ENCODE measurements around the gene CAP2. TPM values are rescaled to one million over a fixed set of nuclear protein-coding genes. Genes with fewer than 3 reads are reported as not detected.

The CAP2 gene, protein sequence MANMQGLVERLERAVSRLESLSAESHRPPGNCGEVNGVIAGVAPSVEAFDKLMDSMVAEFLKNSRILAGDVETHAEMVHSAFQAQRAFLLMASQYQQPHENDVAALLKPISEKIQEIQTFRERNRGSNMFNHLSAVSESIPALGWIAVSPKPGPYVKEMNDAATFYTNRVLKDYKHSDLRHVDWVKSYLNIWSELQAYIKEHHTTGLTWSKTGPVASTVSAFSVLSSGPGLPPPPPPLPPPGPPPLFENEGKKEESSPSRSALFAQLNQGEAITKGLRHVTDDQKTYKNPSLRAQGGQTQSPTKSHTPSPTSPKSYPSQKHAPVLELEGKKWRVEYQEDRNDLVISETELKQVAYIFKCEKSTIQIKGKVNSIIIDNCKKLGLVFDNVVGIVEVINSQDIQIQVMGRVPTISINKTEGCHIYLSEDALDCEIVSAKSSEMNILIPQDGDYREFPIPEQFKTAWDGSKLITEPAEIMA
- 1 to 10 TPM; 2.7 to 4.0 (median 3.2) TPM for total RNA-seq
- 1 to 10 TPM; 3.9 to 4.0 TPM for polyA plus RNA-seq

- H3K27ac ChIP-seq, result peak within 1 kb of the TSS; percentile 49 to 84 (median 72)
Measured at GRCh38 chr6:17392978-17393891, at the start of gene CAP2. TSS of gene CAP2 (plus strand) at chr6:17393595. CDS start at chr6:17421556, 27,961 bp downstream.

GRCh38 chr6:17347012-17347411 lies 46.4 kb upstream of the CAP2 start:
- DNase-seq (no peak), ATAC-seq (no peak), FAIRE-seq (no peak)
- TF ChIP-seq CTCF (IDR thresholded peaks at IDR 0.05), result no peak
- Histone ChIP-seq H3K4me3 (no peak overlapping the region), H3K36me3 (no peaks in the 10 kb centered on the region), H3K27ac (no peak overlapping the region), H3K27me3 (no peaks in the 10 kb centered on the region), H3K9me3 (no peaks in the 10 kb centered on the region), H3K4me1 (no peaks in the 10 kb centered on the region)
- 32 to 46% methylated on average over 2 of the region's 2 CpGs for WGBS, 2 donors
- intact Hi-C loops (cut with DNase I), result no loop called here

More at GRCh38 chr6:17392978-17393891, at the start of gene CAP2:
- TF ChIP-seq CTCF (IDR thresholded peaks at IDR 0.05), result no peak
- ATAC-seq (peak; percentile 79 to 90 (median 88)), FAIRE-seq (no peak), DNase-seq (peak; percentile 62 to 82 (median 72))
- H3K4me1 ChIP-seq, result peaks cover 0 to 18% (median 6%) of the 10 kb centered on the region in 3 donors
- peak within 1 kb of the TSS; percentile 37 to 62 (median 48) for H3K4me3 ChIP-seq
- no peaks in the 10 kb centered on the region for H3K9me3 ChIP-seq
- no peaks in the 10 kb centered on the region for H3K36me3 ChIP-seq
- no peaks in the 10 kb centered on the region for H3K27me3 ChIP-seq
- intact Hi-C loops (cut with DNase I), result no loop called here
- WGBS, 2 donors, result 2 to 3% methylated on average over 27 to 42 of the region's 42 CpGs

- Histone ChIP-seq H3K27me3 (no peaks in the 10 kb centered on the region), H3K9me3 (no peaks in the 10 kb centered on the region), H3K4me3 (no peak overlapping the region), H3K4me1 (no peaks in the 10 kb centered on the region), H3K27ac (no peak overlapping the region), H3K36me3 (no peaks in the 10 kb centered on the region)
- ATAC-seq, result no peak
- no peak for FAIRE-seq
- no peak for DNase-seq
- 82 to 94% methylated on average over 2 of the region's 2 CpGs for WGBS, 2 donors
- no peak for TF ChIP-seq CTCF (IDR thresholded peaks at IDR 0.05)
- intact Hi-C loops (cut with DNase I), result no loop called here
Measured at GRCh38 chr6:17349427-17349826, 44.0 kb upstream of the CAP2 start.

GRCh38 chr6:17352302-17352701 lies 41.1 kb upstream of the CAP2 start:
- TF ChIP-seq CTCF (IDR thresholded peaks at IDR 0.05), result no peak
- DNase-seq (no peak), ATAC-seq (no peak), FAIRE-seq (no peak)
- no peaks in the 10 kb centered on the region for H3K9me3 ChIP-seq
- no peaks in the 10 kb centered on the region for H3K27me3 ChIP-seq
- intact Hi-C loops (cut with DNase I), result no loop called here
- H3K27ac ChIP-seq, result no peak overlapping the region
- no peaks in the 10 kb centered on the region for H3K36me3 ChIP-seq
- H3K4me1 ChIP-seq, result no peaks in the 10 kb centered on the region
- H3K4me3 ChIP-seq, result no peak overlapping the region
